Inflammatory macrophage treated with lipopolysaccharide for 1 hour (primary cell): Measurements from ENCODE around the gene KLF2.

Experiments
- DNase-seq, 2 donors: peaks; one replicate each; pipeline ENCODE4 v3.0.0-alpha.2; 2020 to 2022

Gene KLF2

GRCh38 chr19:16365300-16365996 is 40.8 kb downstream of the KLF2 start:
- no peak for DNase-seq

GRCh38 chr19:16366056-16366432 is 41.4 kb downstream of the KLF2 start:
- no peak for DNase-seq

- DNase-seq: peak; percentile 79 to 85
Observed at GRCh38 chr19:16366433-16367260, 42.0 kb downstream of the KLF2 start.

DNA sequence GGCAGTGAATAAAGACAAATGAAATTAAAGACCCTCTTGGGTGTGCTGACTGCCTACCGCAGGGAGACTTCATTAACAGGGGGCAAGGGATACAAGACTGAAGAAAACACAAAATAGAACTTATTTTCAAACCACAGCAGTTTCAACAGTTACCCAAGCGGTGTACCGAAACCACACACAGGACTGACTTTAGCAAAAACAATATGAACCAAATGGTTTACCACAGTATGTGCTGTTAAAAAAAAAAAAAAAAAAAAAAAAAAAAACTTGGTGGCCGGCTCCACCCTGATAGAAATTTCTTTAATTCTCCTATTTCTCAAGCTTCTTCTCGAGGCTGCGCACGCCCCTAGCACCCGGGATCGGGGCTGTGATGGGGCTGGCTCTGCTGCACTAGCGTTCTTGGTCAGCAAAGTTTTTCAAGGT is 42.6 kb downstream of the KLF2 start:
- no peak for DNase-seq

DNA sequence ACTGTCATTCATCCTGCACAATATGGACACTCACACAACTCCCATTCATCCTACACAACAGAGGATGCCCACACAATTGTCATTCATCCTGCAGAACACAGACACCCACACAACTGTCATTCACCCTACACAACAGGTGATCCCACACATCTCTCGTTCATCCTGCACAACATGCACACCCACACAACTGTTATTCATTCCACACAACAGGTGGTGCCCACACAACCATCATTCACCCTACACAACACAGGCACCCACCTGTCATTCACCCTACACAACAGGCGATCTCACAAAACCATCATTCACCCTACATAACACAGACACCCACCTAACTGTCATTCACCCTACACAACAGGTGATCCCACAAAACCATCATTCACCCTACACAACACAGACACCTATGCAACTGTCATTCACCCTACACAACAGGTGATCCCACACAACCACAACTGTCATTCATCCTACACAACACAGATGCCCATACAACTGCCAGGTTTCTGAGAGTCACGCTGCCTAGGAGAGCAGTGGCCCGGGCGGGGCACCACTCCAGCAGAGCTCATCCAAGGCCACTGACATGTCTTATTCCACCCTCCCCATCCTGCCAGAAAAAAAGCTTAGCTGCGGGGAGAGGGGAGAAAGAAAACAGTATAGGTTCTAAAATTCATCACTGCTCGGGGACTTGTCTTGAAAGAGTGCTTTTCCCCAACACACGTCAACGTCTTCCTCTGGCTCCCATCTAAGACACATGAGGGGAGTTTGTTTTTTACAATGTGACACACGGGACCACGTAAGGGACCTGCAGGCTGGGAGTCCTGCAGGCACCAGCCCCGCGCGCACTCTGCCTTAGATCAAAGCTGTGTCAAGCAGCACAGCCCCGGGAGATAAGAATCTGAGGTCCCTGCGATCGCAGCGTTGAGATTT is 44.0 kb downstream of the KLF2 start:
- DNase-seq: no peak

- no peak for DNase-seq
Observed at GRCh38 chr19:16369306-16369663, 44.7 kb downstream of the KLF2 start.

GRCh38 chr19:16369664-16370576 is 45.3 kb downstream of the KLF2 start:
- no peak for DNase-seq

GRCh38 chr19:16370641-16371391 is 46.2 kb downstream of the KLF2 start:
- no peak for DNase-seq

DNA sequence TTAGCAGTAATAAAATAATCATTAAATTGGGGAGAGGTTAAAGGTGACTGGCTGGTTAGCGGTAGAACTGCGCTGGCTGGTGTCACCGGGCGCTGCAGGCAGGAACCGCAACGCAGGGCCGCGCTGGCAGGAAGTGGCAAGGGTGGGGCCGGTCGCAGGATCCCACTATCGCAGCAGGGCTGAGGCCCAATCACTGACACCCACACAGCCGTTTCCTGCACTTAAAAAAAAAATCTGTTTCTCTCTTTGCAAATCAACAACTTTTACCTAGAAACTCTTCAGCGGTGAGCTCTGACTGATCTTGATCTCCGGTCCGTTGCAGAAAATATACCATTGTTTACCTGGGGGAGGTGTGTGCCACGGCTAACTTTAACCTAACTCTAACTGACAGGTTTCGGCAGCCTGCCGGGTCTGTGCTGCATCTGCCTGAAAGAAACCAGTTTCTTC is 46.9 kb downstream of the KLF2 start:
- DNase-seq: peak; percentile 47 to 52

- no peak for DNase-seq
Observed at GRCh38 chr19:16372065-16372915, 47.7 kb downstream of the KLF2 start.

GRCh38 chr19:16373079-16373478 is 48.5 kb downstream of the KLF2 start:
- no peak for DNase-seq

GRCh38 chr19:16373532-16373931 is 48.9 kb downstream of the KLF2 start:
- no peak for DNase-seq

DNA sequence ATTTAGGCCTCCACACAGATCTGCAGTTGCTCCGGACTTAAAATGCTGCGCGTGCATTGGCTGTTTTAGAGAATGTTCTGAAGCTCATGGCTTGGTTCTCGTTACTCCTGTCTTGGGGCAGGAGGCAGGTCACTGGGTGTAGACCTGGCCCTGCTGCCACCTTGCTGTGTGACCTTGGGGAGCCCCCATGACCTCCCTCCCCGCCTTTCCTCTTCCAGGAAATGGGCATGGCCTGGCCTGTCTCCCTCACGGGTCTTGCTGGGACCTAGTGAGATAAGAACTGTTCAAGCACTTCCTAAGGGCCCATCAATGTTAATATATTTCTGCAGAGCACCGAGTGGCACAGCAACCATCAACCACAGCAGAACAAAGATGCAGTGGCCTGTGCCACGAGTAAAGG is 49.4 kb downstream of the KLF2 start:
- DNase-seq: no peak

DNA sequence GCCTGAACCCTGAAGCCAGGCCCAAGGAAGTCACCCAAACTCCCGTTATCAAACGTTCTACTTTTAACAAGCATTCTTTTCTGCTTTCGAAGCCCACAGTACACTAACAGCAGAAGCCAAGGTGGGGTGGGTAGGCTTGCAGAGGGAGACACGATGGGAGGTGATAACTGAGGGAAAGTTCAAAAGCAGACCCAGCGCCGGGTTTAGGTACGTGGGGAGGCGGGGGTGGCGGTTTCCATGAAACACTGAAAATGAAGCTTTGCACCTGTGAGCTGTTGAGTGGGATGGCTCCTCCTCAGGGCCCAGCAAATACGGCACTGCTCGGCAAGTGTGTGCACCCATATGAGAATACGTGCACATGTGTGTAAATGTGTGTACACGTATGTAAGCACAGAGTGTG is 49.8 kb downstream of the KLF2 start:
- no peak for DNase-seq

DNA sequence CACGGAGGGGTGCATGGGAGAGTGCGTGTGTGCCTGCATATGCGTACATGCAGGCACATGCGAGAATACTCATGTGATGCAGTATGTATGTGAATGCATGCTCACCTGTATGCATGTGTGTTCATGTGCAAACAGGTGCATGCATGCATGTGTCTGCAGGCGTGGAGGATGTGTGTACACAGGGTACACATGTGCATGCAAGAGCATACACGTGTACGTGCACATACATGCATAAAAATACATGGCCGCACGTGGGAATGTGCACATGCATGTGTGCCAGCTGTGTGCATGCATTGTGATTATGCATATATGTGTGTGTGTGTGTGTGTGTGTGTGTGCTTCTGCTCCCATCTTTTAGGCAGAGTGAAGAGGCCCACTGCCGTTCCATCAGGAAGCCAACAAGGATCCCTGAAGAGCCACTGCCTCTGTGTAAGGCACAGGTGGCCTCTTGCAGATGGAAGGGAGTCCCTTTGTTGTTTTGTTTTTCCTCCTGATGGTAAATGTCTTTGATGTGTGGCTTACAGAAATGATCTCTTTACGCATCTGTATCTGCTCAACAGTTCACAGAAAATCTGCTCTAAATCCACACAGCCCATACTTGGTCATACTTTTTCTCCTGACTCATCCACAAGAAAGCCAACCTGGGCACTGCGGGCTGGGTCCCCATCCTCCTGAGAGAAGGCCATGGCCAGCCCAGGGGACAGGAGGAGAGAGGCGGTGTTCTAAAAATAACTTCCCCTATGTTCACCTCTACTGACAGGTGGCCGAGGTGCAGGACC is 50.7 kb downstream of the KLF2 start:
- DNase-seq: no peak

DNA sequence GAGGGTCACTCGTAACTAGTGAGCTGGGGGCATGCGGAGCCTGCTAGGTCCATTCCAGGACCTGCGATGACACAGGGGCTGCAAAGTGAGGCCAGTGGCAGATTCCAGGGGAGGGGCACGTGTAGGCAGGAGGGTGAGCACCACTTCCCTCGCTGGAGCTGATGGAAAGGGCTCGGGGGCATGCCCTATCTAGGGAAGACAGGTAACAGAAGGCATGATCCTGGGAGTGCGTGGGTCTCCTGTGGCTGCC is 51.2 kb downstream of the KLF2 start:
- DNase-seq: no peak

DNA sequence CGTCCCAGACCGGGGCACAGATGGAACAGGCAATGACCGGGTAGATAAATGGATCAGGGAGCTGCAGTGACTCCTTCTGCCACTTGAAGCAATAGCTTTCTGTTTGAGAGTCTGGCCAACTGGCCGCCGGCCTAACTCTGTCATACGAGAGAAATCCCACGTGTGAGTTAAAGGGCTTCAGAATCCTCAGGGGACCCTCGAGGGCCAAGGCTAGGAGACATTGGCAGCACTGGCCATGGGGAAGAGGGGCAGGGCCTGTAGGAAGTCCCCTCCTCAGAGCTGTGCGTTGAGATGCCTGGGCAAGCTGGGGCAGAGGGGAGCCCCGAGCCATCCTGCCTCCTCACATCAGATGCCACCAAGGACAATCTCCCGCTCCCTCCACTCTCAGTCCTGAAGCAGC is 51.6 kb downstream of the KLF2 start:
- no peak for DNase-seq

- no peak for DNase-seq
Observed at GRCh38 chr19:16376649-16377048, 52.0 kb downstream of the KLF2 start.

DNA sequence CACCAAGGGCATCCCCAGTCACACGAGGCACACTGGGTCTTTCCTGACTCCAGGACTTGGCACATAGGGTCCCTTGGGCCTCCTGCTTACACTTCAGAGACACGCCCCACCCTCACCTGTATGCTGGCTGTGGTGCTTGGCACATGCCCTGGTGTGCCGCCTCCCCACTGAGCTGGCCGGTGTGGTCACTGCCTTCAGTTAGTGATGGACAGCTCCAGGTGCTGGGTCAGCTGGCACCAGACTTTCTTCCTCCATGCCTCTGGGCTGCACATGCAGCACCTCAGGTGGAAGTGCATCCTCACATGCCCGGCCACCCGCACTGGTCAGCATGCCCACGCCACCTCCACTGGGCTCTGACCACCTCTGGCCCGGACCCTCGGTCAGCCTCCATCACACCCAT is 52.9 kb downstream of the KLF2 start:
- DNase-seq: no peak
